DOHH2 (cell line): ENCODE results near the gene OPN1SW.

Source experiments
- CTCF ChIP-seq: fragments of 200-600 bp; sonication (generic); IDR thresholded peaks from one replicate; pipeline ENCODE4 v1.5.1; 2014; ENCODE audit warnings: antibody characterized with exemption, mild to moderate bottlenecking, low read depth, low read length; ENCODE audit not compliant: poor library complexity, severe bottlenecking
- EZH2phosphoT487 ChIP-seq: fragments of 200-600 bp; sonication (generic); IDR thresholded peaks from 2 replicates; pipeline ENCODE4 v1.6.1; 2017; ENCODE audit warnings: borderline replicate concordance, mild to moderate bottlenecking, antibody characterized with exemption, low read length, moderate library complexity, mixed read lengths

- no peak for TF ChIP-seq CTCF
- TF ChIP-seq EZH2phosphoT487, result no peak
Measured at GRCh38 chr7:128728598-128728997, 47.0 kb downstream of the OPN1SW start.
